H9 (cell line): ENCODE results near the gene CACNB2. TPM values are rescaled to one million over a fixed set of nuclear protein-coding genes. Genes with fewer than 3 reads are reported as not detected.

ENCODE experiments used
- DNase-seq: peaks from one replicate; pipeline ENCODE4 v3.0.0-alpha.2; 2017
- H2AFZ ChIP-seq: one replicate; pipeline ENCODE4 v1.6.1; 2013; ENCODE audit warnings: mild to moderate bottlenecking, low read length, control low read depth, moderate library complexity
- H2AK5ac ChIP-seq: 2 replicates; pipeline ENCODE4 v1.6.1; 2013; ENCODE audit warnings: low read length, control low read depth, mixed read lengths; ENCODE audit not compliant: insufficient read length
- H2BK120ac ChIP-seq: one replicate; pipeline ENCODE4 v1.6.1; 2013; ENCODE audit warnings: low read depth, mild to moderate bottlenecking, low read length, control low read depth, inconsistent platforms; ENCODE audit not compliant: poor library complexity, severe bottlenecking
- H2BK12ac ChIP-seq: 2 replicates; pipeline ENCODE4 v1.6.1; 2013; ENCODE audit warnings: low read length, control low read depth, mixed read lengths, low read depth; ENCODE audit not compliant: insufficient read length
- H2BK15ac ChIP-seq: 2 replicates; pipeline ENCODE4 v1.6.1; 2013; ENCODE audit warnings: low read depth, low read length, control low read depth
- H2BK20ac ChIP-seq: one replicate; pipeline ENCODE4 v1.6.1; 2013; ENCODE audit warnings: low read depth, mild to moderate bottlenecking, low read length, control low read depth, inconsistent platforms; ENCODE audit not compliant: poor library complexity, severe bottlenecking
- H2BK5ac ChIP-seq: 2 replicates; pipeline ENCODE4 v1.6.1; 2013; ENCODE audit warnings: low read length, control low read depth, mixed read lengths; ENCODE audit not compliant: insufficient read length
- H3K14ac ChIP-seq: 2 replicates; pipeline ENCODE4 v1.6.1; 2013; ENCODE audit warnings: low read length, control low read depth; ENCODE audit not compliant: insufficient read depth
- H3K18ac ChIP-seq: 2 replicates; pipeline ENCODE4 v1.6.1; 2013; ENCODE audit warnings: low read depth, mild to moderate bottlenecking, mixed read lengths, low read length, control low read depth; ENCODE audit not compliant: insufficient read length
- H3K23ac ChIP-seq: 2 replicates; pipeline ENCODE4 v1.6.1; 2013; ENCODE audit warnings: low read length, control low read depth, mixed read lengths, low read depth; ENCODE audit not compliant: insufficient read length
- H3K23me2 ChIP-seq: 2 replicates; pipeline ENCODE4 v1.6.1; 2013; ENCODE audit warnings: low read depth, mild to moderate bottlenecking, mixed read lengths, low read length, control low read depth; ENCODE audit not compliant: insufficient read length, poor library complexity, severe bottlenecking
- H3K27ac ChIP-seq: 2 replicates; pipeline ENCODE4 v1.5.1; 2013; ENCODE audit warnings: low read length, control low read depth, mixed read lengths, low read depth; ENCODE audit not compliant: insufficient read length
- H3K27me3 ChIP-seq: 2 replicates; pipeline ENCODE4 v1.6.1; 2013; ENCODE audit warnings: low read length, control low read depth, inconsistent platforms; ENCODE audit not compliant: insufficient read depth
- H3K4ac ChIP-seq: 2 replicates; pipeline ENCODE4 v1.6.1; 2013; ENCODE audit warnings: low read depth, mild to moderate bottlenecking, control low read depth, inconsistent platforms, low read length, moderate library complexity
- H3K4me1 ChIP-seq: 2 replicates; pipeline ENCODE4 v1.6.1; 2013; ENCODE audit warnings: low read length, control low read depth, inconsistent platforms; ENCODE audit not compliant: insufficient read depth
- H3K4me2 ChIP-seq: 2 replicates; pipeline ENCODE4 v1.6.1; 2013; ENCODE audit warnings: low read length, control low read depth, mixed read lengths; ENCODE audit not compliant: insufficient read length, insufficient read depth
- H3K56ac ChIP-seq: 2 replicates; pipeline ENCODE4 v1.6.1; 2013; ENCODE audit warnings: low read depth, mild to moderate bottlenecking, mixed read lengths, low read length, control low read depth; ENCODE audit not compliant: insufficient read length
- H3K79me1 ChIP-seq: 2 replicates; pipeline ENCODE4 v1.6.1; 2013; ENCODE audit warnings: low read depth, mild to moderate bottlenecking, moderate library complexity, low read length, control low read depth, inconsistent platforms; ENCODE audit not compliant: insufficient read depth, poor library complexity, severe bottlenecking
- H3K79me2 ChIP-seq: 2 replicates; pipeline ENCODE4 v1.6.1; 2013; ENCODE audit warnings: low read length, control low read depth, inconsistent platforms; ENCODE audit not compliant: insufficient read depth
- H3K9ac ChIP-seq: 2 replicates; pipeline ENCODE4 v1.6.1; 2013; ENCODE audit warnings: low read length, control low read depth, mixed read lengths; ENCODE audit not compliant: insufficient read length; ENCODE audit errors: extremely low read depth
- H3K9me3 ChIP-seq: one replicate; pipeline ENCODE4 v1.6.1; 2013; ENCODE audit warnings: low read depth, low read length, inconsistent platforms; ENCODE audit not compliant: control insufficient read depth
- H3T11ph ChIP-seq: one replicate; pipeline ENCODE4 v1.6.1; 2013; ENCODE audit warnings: mild to moderate bottlenecking, low read length, control low read depth, inconsistent platforms
- H4K20me1 ChIP-seq: one replicate; pipeline ENCODE4 v1.6.1; 2013; ENCODE audit not compliant: control insufficient read depth, insufficient read length, insufficient read depth
- H4K5ac ChIP-seq: 2 replicates; pipeline ENCODE4 v1.6.1; 2013; ENCODE audit warnings: low read depth, mild to moderate bottlenecking, mixed read lengths, low read length, control low read depth; ENCODE audit not compliant: insufficient read length
- H4K8ac ChIP-seq: replicated peaks from 2 replicates; pipeline ENCODE4 v1.6.1; 2013; ENCODE audit warnings: low read length, control low read depth, mixed read lengths, low read depth; ENCODE audit not compliant: insufficient read length
- H4K91ac ChIP-seq: 2 replicates; pipeline ENCODE4 v1.6.1; 2013; ENCODE audit warnings: low read depth, mild to moderate bottlenecking, moderate library complexity, mixed read lengths, low read length, control low read depth; ENCODE audit not compliant: insufficient read length
- H3K27ac Mint-ChIP-seq, 3 experiments: 2 replicates in 2 of 3; 3 replicates in 1 of 3; pipeline ENCODE4 v1.8.0; 2020 to 2021; ENCODE audit warnings: mixed read lengths in 3 of 3, mild to moderate bottlenecking in 1 of 3, moderate library complexity in 1 of 3
- H3K27me3 Mint-ChIP-seq: 2 replicates; pipeline ENCODE4 v1.8.0; 2021; ENCODE audit warnings: low read depth, mild to moderate bottlenecking, moderate library complexity, mixed read lengths
- H3K36me3 Mint-ChIP-seq, 3 experiments: 2 replicates in 2 of 3; 3 replicates in 1 of 3; pipeline ENCODE4 v1.8.0; 2020 to 2021; ENCODE audit warnings: low read depth in 3 of 3, mixed read lengths in 3 of 3; ENCODE audit not compliant: insufficient read depth in 1 of 3
- H3K4me1 Mint-ChIP-seq, 2 experiments: 2 replicates each; pipeline ENCODE4 v1.8.0; 2020; ENCODE audit warnings: mixed read lengths in 2 of 2
- H3K4me3 Mint-ChIP-seq, 2 experiments: 2 replicates in 1 of 2; 3 replicates in 1 of 2; pipeline ENCODE4 v1.8.0; 2020 to 2021; ENCODE audit warnings: mild to moderate bottlenecking in 2 of 2, mixed read lengths in 2 of 2, moderate library complexity in 1 of 2
- H3K9me3 Mint-ChIP-seq, 2 experiments: 2 replicates in 1 of 2; 3 replicates in 1 of 2; pipeline ENCODE4 v1.8.0; 2020; ENCODE audit warnings: mild to moderate bottlenecking in 2 of 2, mixed read lengths in 2 of 2, moderate library complexity in 1 of 2
- WGBS: extraction: QIAGEN DNeasy Blood & Tissue Kit; methylation state at CpG from one replicate; pipeline ENCODE4 v1.1.7; 2013; ENCODE audit warnings: missing lambda C conversion rate, low lambda C conversion rate, mixed read lengths; ENCODE audit not compliant: insufficient read length; ENCODE audit errors: extremely low coverage; 5-methylcytosine and 5-hydroxymethylcytosine counted together
- total RNA-seq: library from RNA; stranded (reverse); gene quantifications from 2 replicates; pipeline ENCODE4 v1.2.1, GENCODE V29; 2021
- TF ChIP-seq, protein P1 (sequence below): fragments of 200-600 bp; sonication (generic); conservative IDR thresholded peaks from 3 replicates; pipeline ENCODE4 v1.8.0; 2021; ENCODE audit warnings: antibody characterized with exemption, mild to moderate bottlenecking

CACNB2 gene
- total RNA-seq, 1 experiment from 2014 or later: 2.6 TPM

DNA sequence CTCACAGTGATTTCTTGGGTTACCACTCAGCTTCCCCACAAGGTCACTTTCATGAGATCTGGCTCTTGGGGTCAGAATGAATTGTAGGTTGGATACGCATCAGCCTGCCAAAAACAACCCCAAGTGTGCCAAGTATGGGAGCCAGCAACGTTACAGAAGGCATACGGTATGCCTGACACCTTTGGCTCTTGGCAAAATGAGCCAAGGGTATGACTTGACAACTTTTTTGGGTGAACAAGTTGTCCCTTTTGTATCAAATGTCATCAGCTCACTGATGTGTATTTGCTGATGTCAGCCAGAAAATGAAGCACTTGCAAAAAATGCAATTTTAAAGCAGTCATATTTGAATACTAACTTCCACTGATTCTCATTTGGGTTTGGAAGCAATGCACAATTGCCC, 168.4 kb downstream of the CACNB2 start:
- H3K23ac ChIP-seq: no peak overlapping the region
- no peaks in the 10 kb centered on the region for H3K23me2 ChIP-seq
- no peak overlapping the region for H2BK12ac ChIP-seq
- no peaks in the 10 kb centered on the region for H3K36me3 Mint-ChIP-seq
- H3K27ac ChIP-seq: no peak overlapping the region
- H3K79me2 ChIP-seq: no peaks in the 10 kb centered on the region
- no peaks in the 10 kb centered on the region for H3K4me1 ChIP-seq
- H3K18ac ChIP-seq: no peak overlapping the region
- DNase-seq: no peak
- H3K9me3 Mint-ChIP-seq: no peaks in the 10 kb centered on the region
- H3K56ac ChIP-seq: no peak overlapping the region
- no peak overlapping the region for H3K4ac ChIP-seq
- no peak overlapping the region for H2BK120ac ChIP-seq
- no peak overlapping the region for H3K9ac ChIP-seq
- H2BK5ac ChIP-seq: no peak overlapping the region
- H2AFZ ChIP-seq: no peak overlapping the region
- no peak overlapping the region for H4K91ac ChIP-seq
- H3K27me3 Mint-ChIP-seq: no peaks in the 10 kb centered on the region
- no peak overlapping the region for H4K5ac ChIP-seq
- no peaks in the 10 kb centered on the region for H3K9me3 ChIP-seq
- H3K14ac ChIP-seq: no peak overlapping the region
- WGBS: no CpG with 5 or more reads among the region's 3 CpGs
- H2BK15ac ChIP-seq: no peak overlapping the region
- no peaks in the 10 kb centered on the region for H4K20me1 ChIP-seq
- H3K4me1 Mint-ChIP-seq: peaks cover 3 to 4% of the 10 kb centered on the region in 2 experiments; a peak in 2 of 4 replicates
- TF ChIP-seq, protein P1, sequence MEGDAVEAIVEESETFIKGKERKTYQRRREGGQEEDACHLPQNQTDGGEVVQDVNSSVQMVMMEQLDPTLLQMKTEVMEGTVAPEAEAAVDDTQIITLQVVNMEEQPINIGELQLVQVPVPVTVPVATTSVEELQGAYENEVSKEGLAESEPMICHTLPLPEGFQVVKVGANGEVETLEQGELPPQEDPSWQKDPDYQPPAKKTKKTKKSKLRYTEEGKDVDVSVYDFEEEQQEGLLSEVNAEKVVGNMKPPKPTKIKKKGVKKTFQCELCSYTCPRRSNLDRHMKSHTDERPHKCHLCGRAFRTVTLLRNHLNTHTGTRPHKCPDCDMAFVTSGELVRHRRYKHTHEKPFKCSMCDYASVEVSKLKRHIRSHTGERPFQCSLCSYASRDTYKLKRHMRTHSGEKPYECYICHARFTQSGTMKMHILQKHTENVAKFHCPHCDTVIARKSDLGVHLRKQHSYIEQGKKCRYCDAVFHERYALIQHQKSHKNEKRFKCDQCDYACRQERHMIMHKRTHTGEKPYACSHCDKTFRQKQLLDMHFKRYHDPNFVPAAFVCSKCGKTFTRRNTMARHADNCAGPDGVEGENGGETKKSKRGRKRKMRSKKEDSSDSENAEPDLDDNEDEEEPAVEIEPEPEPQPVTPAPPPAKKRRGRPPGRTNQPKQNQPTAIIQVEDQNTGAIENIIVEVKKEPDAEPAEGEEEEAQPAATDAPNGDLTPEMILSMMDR: no peak
- H3K79me1 ChIP-seq: no peaks in the 10 kb centered on the region
- H4K8ac ChIP-seq: no peak overlapping the region
- no peak overlapping the region for H3K4me2 ChIP-seq
- H3K27ac Mint-ChIP-seq: no peak overlapping the region
- no peak overlapping the region for H2AK5ac ChIP-seq
- no peak overlapping the region for H3K4me3 Mint-ChIP-seq
- no peaks in the 10 kb centered on the region for H3K27me3 ChIP-seq
- no peak overlapping the region for H3T11ph ChIP-seq
- no peak overlapping the region for H2BK20ac ChIP-seq
